Glutamatergic neuron (in vitro differentiated cells): ENCODE data around the gene C6orf163. TPM values are rescaled to one million over a fixed set of nuclear protein-coding genes. Genes with fewer than 3 reads are reported as not detected.

Experiments
- DNase-seq: peaks from one replicate; pipeline ENCODE4 v3.0.0; 2022
- H3K27ac Mint-ChIP-seq: one replicate; pipeline ENCODE4 v1.8.0; 2020; ENCODE audit warnings: mild to moderate bottlenecking, mixed read lengths, inconsistent platforms; ENCODE audit not compliant: unreplicated experiment
- H3K27me3 Mint-ChIP-seq: one replicate; pipeline ENCODE4 v1.8.0; 2020; ENCODE audit warnings: mild to moderate bottlenecking, moderate library complexity, mixed read lengths, inconsistent platforms; ENCODE audit not compliant: unreplicated experiment
- H3K36me3 Mint-ChIP-seq: one replicate; pipeline ENCODE4 v1.8.0; 2020; ENCODE audit warnings: mild to moderate bottlenecking, mixed read lengths, inconsistent platforms; ENCODE audit not compliant: unreplicated experiment
- H3K4me1 Mint-ChIP-seq: one replicate; pipeline ENCODE4 v1.8.0; 2020; ENCODE audit warnings: mild to moderate bottlenecking, low read depth, mixed read lengths, inconsistent platforms; ENCODE audit not compliant: unreplicated experiment
- H3K4me3 Mint-ChIP-seq: one replicate; pipeline ENCODE4 v1.8.0; 2020; ENCODE audit warnings: mild to moderate bottlenecking, mixed read lengths, inconsistent platforms; ENCODE audit not compliant: unreplicated experiment
- H3K9me3 Mint-ChIP-seq: one replicate; pipeline ENCODE4 v1.8.0; 2020; ENCODE audit warnings: mild to moderate bottlenecking, moderate library complexity, mixed read lengths, inconsistent platforms; ENCODE audit not compliant: unreplicated experiment
- total RNA-seq: library from RNA; stranded (reverse); fragmentation: NEBNext Ultra II Directional; extraction: Animal tissue kit (Norgen Biotek cat#: 25700); gene quantifications from one replicate; pipeline ENCODE4 v1.2.1, GENCODE V29; 2021; ENCODE audit not compliant: unreplicated experiment
- TF ChIP-seq, protein P1 (sequence below): fragments of 200-600 bp; sonication (generic); IDR thresholded peaks from one replicate; pipeline ENCODE4 v1.5.0; 2021; ENCODE audit not compliant: partially characterized antibody, unreplicated experiment

C6orf163 gene
- total RNA-seq, 1 donor from 2014 or later = 8.2 TPM

GRCh38 chr6:87366072-87366827 lies 21.6 kb downstream of the C6orf163 start:
- Mint-ChIP-seq H3K27me3 (no peaks in the 10 kb centered on the region), H3K4me1 (no peaks in the 10 kb centered on the region), H3K9me3 (peaks cover 4% of the 10 kb centered on the region), H3K36me3 (peaks cover 25% of the 10 kb centered on the region), H3K27ac (no peak overlapping the region), H3K4me3 (no peak overlapping the region)
- no peak for DNase-seq
- TF ChIP-seq, protein P1, sequence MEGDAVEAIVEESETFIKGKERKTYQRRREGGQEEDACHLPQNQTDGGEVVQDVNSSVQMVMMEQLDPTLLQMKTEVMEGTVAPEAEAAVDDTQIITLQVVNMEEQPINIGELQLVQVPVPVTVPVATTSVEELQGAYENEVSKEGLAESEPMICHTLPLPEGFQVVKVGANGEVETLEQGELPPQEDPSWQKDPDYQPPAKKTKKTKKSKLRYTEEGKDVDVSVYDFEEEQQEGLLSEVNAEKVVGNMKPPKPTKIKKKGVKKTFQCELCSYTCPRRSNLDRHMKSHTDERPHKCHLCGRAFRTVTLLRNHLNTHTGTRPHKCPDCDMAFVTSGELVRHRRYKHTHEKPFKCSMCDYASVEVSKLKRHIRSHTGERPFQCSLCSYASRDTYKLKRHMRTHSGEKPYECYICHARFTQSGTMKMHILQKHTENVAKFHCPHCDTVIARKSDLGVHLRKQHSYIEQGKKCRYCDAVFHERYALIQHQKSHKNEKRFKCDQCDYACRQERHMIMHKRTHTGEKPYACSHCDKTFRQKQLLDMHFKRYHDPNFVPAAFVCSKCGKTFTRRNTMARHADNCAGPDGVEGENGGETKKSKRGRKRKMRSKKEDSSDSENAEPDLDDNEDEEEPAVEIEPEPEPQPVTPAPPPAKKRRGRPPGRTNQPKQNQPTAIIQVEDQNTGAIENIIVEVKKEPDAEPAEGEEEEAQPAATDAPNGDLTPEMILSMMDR = no peak

DNA sequence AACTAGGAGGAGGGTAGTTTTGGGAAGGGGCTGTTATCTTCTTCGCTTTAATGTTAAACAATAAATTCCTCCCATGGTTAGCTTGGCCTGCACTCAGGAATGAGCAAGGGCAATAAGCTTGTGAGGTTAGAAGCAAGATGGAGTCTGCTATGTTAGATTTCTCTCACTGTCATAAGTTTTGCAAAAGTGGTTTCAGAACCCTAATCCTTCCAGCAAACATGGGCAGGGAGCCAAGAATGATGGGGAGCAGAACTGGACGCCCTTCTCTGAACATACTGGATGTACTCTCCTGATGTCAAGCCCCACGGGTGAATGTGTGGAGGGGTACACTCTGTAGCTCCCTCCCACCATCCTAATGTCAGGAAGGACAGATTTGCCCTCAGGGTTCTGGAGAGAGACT lies 22.3 kb downstream of the C6orf163 start:
- Mint-ChIP-seq H3K27me3 (no peaks in the 10 kb centered on the region), H3K27ac (no peak overlapping the region), H3K4me1 (no peaks in the 10 kb centered on the region), H3K36me3 (peaks cover 25% of the 10 kb centered on the region), H3K4me3 (no peak overlapping the region), H3K9me3 (peaks cover 4% of the 10 kb centered on the region)
- TF ChIP-seq, protein P1 = no peak
- DNase-seq = no peak

DNA sequence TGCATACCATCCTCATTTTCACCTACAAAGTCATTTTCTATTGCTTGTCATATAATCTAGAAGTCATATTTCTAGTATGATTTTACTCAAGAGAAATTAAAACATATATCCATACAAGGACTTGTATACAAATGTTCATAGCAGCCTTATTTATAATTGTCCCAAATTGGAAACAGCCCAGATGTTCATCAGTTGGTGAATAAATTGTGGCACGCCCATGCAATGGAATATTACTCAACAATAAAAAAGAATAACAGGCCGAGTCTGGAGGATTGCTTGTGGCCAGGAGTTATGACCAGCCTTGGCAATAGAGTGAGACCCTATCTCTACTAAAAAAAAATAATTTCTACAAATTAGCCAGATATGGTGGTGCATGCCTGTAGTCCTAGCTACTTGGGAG lies 28.8 kb downstream of the C6orf163 start:
- Mint-ChIP-seq H3K4me1 (no peaks in the 10 kb centered on the region), H3K9me3 (no peaks in the 10 kb centered on the region), H3K27me3 (no peaks in the 10 kb centered on the region), H3K36me3 (peaks cover 7% of the 10 kb centered on the region), H3K4me3 (no peak overlapping the region), H3K27ac (no peak overlapping the region)
- TF ChIP-seq, protein P1 = no peak
- no peak for DNase-seq

- DNase-seq = no peak
- H3K9me3 Mint-ChIP-seq = no peaks in the 10 kb centered on the region
- H3K27ac Mint-ChIP-seq = no peak overlapping the region
- H3K4me3 Mint-ChIP-seq = no peak overlapping the region
- H3K27me3 Mint-ChIP-seq = no peaks in the 10 kb centered on the region
- peaks cover 6% of the 10 kb centered on the region for H3K4me1 Mint-ChIP-seq
- TF ChIP-seq, protein P1 = no peak
- H3K36me3 Mint-ChIP-seq = no peaks in the 10 kb centered on the region
Observed at GRCh38 chr6:87375315-87375714, 30.7 kb downstream of the C6orf163 start.

DNA sequence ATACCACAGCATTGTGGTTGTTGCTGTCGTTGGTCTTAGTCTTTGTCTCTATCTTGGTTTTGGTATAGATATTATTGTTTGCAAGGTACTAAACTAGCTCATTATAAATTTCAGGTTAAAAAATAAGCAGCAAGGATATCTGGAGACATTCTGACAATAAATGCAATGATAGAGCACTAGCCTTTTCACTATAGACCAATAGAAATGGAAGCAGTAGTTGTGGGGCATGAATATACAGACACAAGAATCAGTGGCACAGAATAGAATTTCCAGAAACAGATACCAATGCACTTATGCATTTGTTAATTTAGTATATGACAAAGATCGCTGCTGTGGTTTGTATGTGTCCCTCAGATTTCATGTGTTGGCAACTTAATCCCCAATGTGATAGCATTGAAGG lies 32.0 kb downstream of the C6orf163 start:
- no peaks in the 10 kb centered on the region for H3K36me3 Mint-ChIP-seq
- no peak overlapping the region for H3K27ac Mint-ChIP-seq
- no peaks in the 10 kb centered on the region for H3K27me3 Mint-ChIP-seq
- H3K9me3 Mint-ChIP-seq = no peaks in the 10 kb centered on the region
- H3K4me3 Mint-ChIP-seq = no peak overlapping the region
- peaks cover 6% of the 10 kb centered on the region for H3K4me1 Mint-ChIP-seq
- TF ChIP-seq, protein P1 = no peak
- DNase-seq = no peak
